H9 (cell line): ENCODE data around the gene TSFM. TPM values are rescaled to one million over a fixed set of nuclear protein-coding genes. Genes with fewer than 3 reads are reported as not detected.

Experiments used
- DNase-seq: peaks from one replicate; pipeline ENCODE4 v3.0.0-alpha.2; 2017
- H2AFZ ChIP-seq: one replicate; pipeline ENCODE4 v1.6.1; 2013; ENCODE audit warnings: mild to moderate bottlenecking, low read length, control low read depth, moderate library complexity
- H2AK5ac ChIP-seq: 2 replicates; pipeline ENCODE4 v1.6.1; 2013; ENCODE audit warnings: low read length, control low read depth, mixed read lengths; ENCODE audit not compliant: insufficient read length
- H2BK120ac ChIP-seq: one replicate; pipeline ENCODE4 v1.6.1; 2013; ENCODE audit warnings: low read depth, mild to moderate bottlenecking, low read length, control low read depth, inconsistent platforms; ENCODE audit not compliant: poor library complexity, severe bottlenecking
- H2BK12ac ChIP-seq: 2 replicates; pipeline ENCODE4 v1.6.1; 2013; ENCODE audit warnings: low read length, control low read depth, mixed read lengths, low read depth; ENCODE audit not compliant: insufficient read length
- H2BK15ac ChIP-seq: 2 replicates; pipeline ENCODE4 v1.6.1; 2013; ENCODE audit warnings: low read depth, low read length, control low read depth
- H2BK20ac ChIP-seq: one replicate; pipeline ENCODE4 v1.6.1; 2013; ENCODE audit warnings: low read depth, mild to moderate bottlenecking, low read length, control low read depth, inconsistent platforms; ENCODE audit not compliant: poor library complexity, severe bottlenecking
- H2BK5ac ChIP-seq: 2 replicates; pipeline ENCODE4 v1.6.1; 2013; ENCODE audit warnings: low read length, control low read depth, mixed read lengths; ENCODE audit not compliant: insufficient read length
- H3K14ac ChIP-seq: 2 replicates; pipeline ENCODE4 v1.6.1; 2013; ENCODE audit warnings: low read length, control low read depth; ENCODE audit not compliant: insufficient read depth
- H3K18ac ChIP-seq: 2 replicates; pipeline ENCODE4 v1.6.1; 2013; ENCODE audit warnings: low read depth, mild to moderate bottlenecking, mixed read lengths, low read length, control low read depth; ENCODE audit not compliant: insufficient read length
- H3K23ac ChIP-seq: 2 replicates; pipeline ENCODE4 v1.6.1; 2013; ENCODE audit warnings: low read length, control low read depth, mixed read lengths, low read depth; ENCODE audit not compliant: insufficient read length
- H3K23me2 ChIP-seq: 2 replicates; pipeline ENCODE4 v1.6.1; 2013; ENCODE audit warnings: low read depth, mild to moderate bottlenecking, mixed read lengths, low read length, control low read depth; ENCODE audit not compliant: insufficient read length, poor library complexity, severe bottlenecking
- H3K27ac ChIP-seq: 2 replicates; pipeline ENCODE4 v1.5.1; 2013; ENCODE audit warnings: low read length, control low read depth, mixed read lengths, low read depth; ENCODE audit not compliant: insufficient read length
- H3K27me3 ChIP-seq: 2 replicates; pipeline ENCODE4 v1.6.1; 2013; ENCODE audit warnings: low read length, control low read depth, inconsistent platforms; ENCODE audit not compliant: insufficient read depth
- H3K4ac ChIP-seq: 2 replicates; pipeline ENCODE4 v1.6.1; 2013; ENCODE audit warnings: low read depth, mild to moderate bottlenecking, control low read depth, inconsistent platforms, low read length, moderate library complexity
- H3K4me1 ChIP-seq: 2 replicates; pipeline ENCODE4 v1.6.1; 2013; ENCODE audit warnings: low read length, control low read depth, inconsistent platforms; ENCODE audit not compliant: insufficient read depth
- H3K4me2 ChIP-seq: 2 replicates; pipeline ENCODE4 v1.6.1; 2013; ENCODE audit warnings: low read length, control low read depth, mixed read lengths; ENCODE audit not compliant: insufficient read length, insufficient read depth
- H3K56ac ChIP-seq: 2 replicates; pipeline ENCODE4 v1.6.1; 2013; ENCODE audit warnings: low read depth, mild to moderate bottlenecking, mixed read lengths, low read length, control low read depth; ENCODE audit not compliant: insufficient read length
- H3K79me1 ChIP-seq: 2 replicates; pipeline ENCODE4 v1.6.1; 2013; ENCODE audit warnings: low read depth, mild to moderate bottlenecking, moderate library complexity, low read length, control low read depth, inconsistent platforms; ENCODE audit not compliant: insufficient read depth, poor library complexity, severe bottlenecking
- H3K79me2 ChIP-seq: 2 replicates; pipeline ENCODE4 v1.6.1; 2013; ENCODE audit warnings: low read length, control low read depth, inconsistent platforms; ENCODE audit not compliant: insufficient read depth
- H3K9ac ChIP-seq: 2 replicates; pipeline ENCODE4 v1.6.1; 2013; ENCODE audit warnings: low read length, control low read depth, mixed read lengths; ENCODE audit not compliant: insufficient read length; ENCODE audit errors: extremely low read depth
- H3K9me3 ChIP-seq: one replicate; pipeline ENCODE4 v1.6.1; 2013; ENCODE audit warnings: low read depth, low read length, inconsistent platforms; ENCODE audit not compliant: control insufficient read depth
- H3T11ph ChIP-seq: one replicate; pipeline ENCODE4 v1.6.1; 2013; ENCODE audit warnings: mild to moderate bottlenecking, low read length, control low read depth, inconsistent platforms
- H4K20me1 ChIP-seq: one replicate; pipeline ENCODE4 v1.6.1; 2013; ENCODE audit not compliant: control insufficient read depth, insufficient read length, insufficient read depth
- H4K5ac ChIP-seq: 2 replicates; pipeline ENCODE4 v1.6.1; 2013; ENCODE audit warnings: low read depth, mild to moderate bottlenecking, mixed read lengths, low read length, control low read depth; ENCODE audit not compliant: insufficient read length
- H4K8ac ChIP-seq: replicated peaks from 2 replicates; pipeline ENCODE4 v1.6.1; 2013; ENCODE audit warnings: low read length, control low read depth, mixed read lengths, low read depth; ENCODE audit not compliant: insufficient read length
- H4K91ac ChIP-seq: 2 replicates; pipeline ENCODE4 v1.6.1; 2013; ENCODE audit warnings: low read depth, mild to moderate bottlenecking, moderate library complexity, mixed read lengths, low read length, control low read depth; ENCODE audit not compliant: insufficient read length
- H3K27ac Mint-ChIP-seq, 3 experiments: 2 replicates in 2 of 3; 3 replicates in 1 of 3; pipeline ENCODE4 v1.8.0; 2020 to 2021; ENCODE audit warnings: mixed read lengths in 3 of 3, mild to moderate bottlenecking in 1 of 3, moderate library complexity in 1 of 3
- H3K27me3 Mint-ChIP-seq: 2 replicates; pipeline ENCODE4 v1.8.0; 2021; ENCODE audit warnings: low read depth, mild to moderate bottlenecking, moderate library complexity, mixed read lengths
- H3K36me3 Mint-ChIP-seq, 3 experiments: 2 replicates in 2 of 3; 3 replicates in 1 of 3; pipeline ENCODE4 v1.8.0; 2020 to 2021; ENCODE audit warnings: low read depth in 3 of 3, mixed read lengths in 3 of 3; ENCODE audit not compliant: insufficient read depth in 1 of 3
- H3K4me1 Mint-ChIP-seq, 2 experiments: 2 replicates each; pipeline ENCODE4 v1.8.0; 2020; ENCODE audit warnings: mixed read lengths in 2 of 2
- H3K4me3 Mint-ChIP-seq, 2 experiments: 2 replicates in 1 of 2; 3 replicates in 1 of 2; pipeline ENCODE4 v1.8.0; 2020 to 2021; ENCODE audit warnings: mild to moderate bottlenecking in 2 of 2, mixed read lengths in 2 of 2, moderate library complexity in 1 of 2
- H3K9me3 Mint-ChIP-seq, 2 experiments: 2 replicates in 1 of 2; 3 replicates in 1 of 2; pipeline ENCODE4 v1.8.0; 2020; ENCODE audit warnings: mild to moderate bottlenecking in 2 of 2, mixed read lengths in 2 of 2, moderate library complexity in 1 of 2
- WGBS: extraction: QIAGEN DNeasy Blood & Tissue Kit; methylation state at CpG from one replicate; pipeline ENCODE4 v1.1.7; 2013; ENCODE audit warnings: missing lambda C conversion rate, low lambda C conversion rate, mixed read lengths; ENCODE audit not compliant: insufficient read length; ENCODE audit errors: extremely low coverage; 5-methylcytosine and 5-hydroxymethylcytosine counted together
- total RNA-seq: library from RNA; stranded (reverse); gene quantifications from 2 replicates; pipeline ENCODE4 v1.2.1, GENCODE V29; 2021
- TF ChIP-seq, protein P1 (sequence below): fragments of 200-600 bp; sonication (generic); conservative IDR thresholded peaks from 3 replicates; pipeline ENCODE4 v1.8.0; 2021; ENCODE audit warnings: antibody characterized with exemption, mild to moderate bottlenecking

TSFM gene
- total RNA-seq, 1 experiment from 2014 or later: 50.2 TPM

GRCh38 chr12:57734591-57734990 lies 48.0 kb upstream of the TSFM start:
- H2BK15ac ChIP-seq: no peak overlapping the region
- H3K4me2 ChIP-seq: no peak overlapping the region
- H3K9me3 ChIP-seq: no peaks in the 10 kb centered on the region
- H2AK5ac ChIP-seq: no peak overlapping the region
- H2BK20ac ChIP-seq: no peak overlapping the region
- peak overlapping the region in 1 of 2 experiments; percentile 6; a peak in 1 of 5 replicates for H3K4me3 Mint-ChIP-seq
- H4K20me1 ChIP-seq: peaks cover 2% of the 10 kb centered on the region
- DNase-seq: no peak
- TF ChIP-seq, protein P1, sequence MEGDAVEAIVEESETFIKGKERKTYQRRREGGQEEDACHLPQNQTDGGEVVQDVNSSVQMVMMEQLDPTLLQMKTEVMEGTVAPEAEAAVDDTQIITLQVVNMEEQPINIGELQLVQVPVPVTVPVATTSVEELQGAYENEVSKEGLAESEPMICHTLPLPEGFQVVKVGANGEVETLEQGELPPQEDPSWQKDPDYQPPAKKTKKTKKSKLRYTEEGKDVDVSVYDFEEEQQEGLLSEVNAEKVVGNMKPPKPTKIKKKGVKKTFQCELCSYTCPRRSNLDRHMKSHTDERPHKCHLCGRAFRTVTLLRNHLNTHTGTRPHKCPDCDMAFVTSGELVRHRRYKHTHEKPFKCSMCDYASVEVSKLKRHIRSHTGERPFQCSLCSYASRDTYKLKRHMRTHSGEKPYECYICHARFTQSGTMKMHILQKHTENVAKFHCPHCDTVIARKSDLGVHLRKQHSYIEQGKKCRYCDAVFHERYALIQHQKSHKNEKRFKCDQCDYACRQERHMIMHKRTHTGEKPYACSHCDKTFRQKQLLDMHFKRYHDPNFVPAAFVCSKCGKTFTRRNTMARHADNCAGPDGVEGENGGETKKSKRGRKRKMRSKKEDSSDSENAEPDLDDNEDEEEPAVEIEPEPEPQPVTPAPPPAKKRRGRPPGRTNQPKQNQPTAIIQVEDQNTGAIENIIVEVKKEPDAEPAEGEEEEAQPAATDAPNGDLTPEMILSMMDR: no peak
- no peak overlapping the region for H3K27ac Mint-ChIP-seq
- no peak overlapping the region for H3K27ac ChIP-seq
- no peak overlapping the region for H3K9ac ChIP-seq
- H2BK12ac ChIP-seq: no peak overlapping the region
- H3K56ac ChIP-seq: no peak overlapping the region
- no peak overlapping the region for H2BK5ac ChIP-seq
- no peaks in the 10 kb centered on the region for H3K4me1 ChIP-seq
- H3K27me3 Mint-ChIP-seq: peaks cover 95% of the 10 kb centered on the region
- no CpG with 5 or more reads among the region's 4 CpGs for WGBS
- H3K27me3 ChIP-seq: peaks cover 43% of the 10 kb centered on the region
- peaks cover 19 to 31% of the 10 kb centered on the region in 2 experiments for H3K4me1 Mint-ChIP-seq
- H3K14ac ChIP-seq: no peak overlapping the region
- peaks cover 16% of the 10 kb centered on the region for H3K23me2 ChIP-seq
- H2BK120ac ChIP-seq: no peak overlapping the region
- H3K36me3 Mint-ChIP-seq: no peaks in the 10 kb centered on the region; a peak in 1 of 7 replicates
- no peak overlapping the region for H3K23ac ChIP-seq
- no peaks in the 10 kb centered on the region for H3K79me2 ChIP-seq
- H3K9me3 Mint-ChIP-seq: no peaks in the 10 kb centered on the region; a peak in 1 of 5 replicates
- no peak overlapping the region for H3K4ac ChIP-seq
- no peak overlapping the region for H4K91ac ChIP-seq
- no peak overlapping the region for H3K18ac ChIP-seq
- no peak overlapping the region for H3T11ph ChIP-seq
- no peaks in the 10 kb centered on the region for H3K79me1 ChIP-seq
- no peak overlapping the region for H4K8ac ChIP-seq
- no peak overlapping the region for H4K5ac ChIP-seq
- no peak overlapping the region for H2AFZ ChIP-seq
